ENCODE measurements around the gene UTP20.

The UTP20 gene

GRCh38 chr12:101436136-101436535 is 156.2 kb downstream of the UTP20 start:
- DNase-seq (ENCODE audit: low spot score): no peak

More at GRCh38 chr12:101436136-101436535, 156.2 kb downstream of the UTP20 start:
- no peak for FAIRE-seq
